ENCODE results near the gene CPXM1. TPM values are rescaled to one million over a fixed set of nuclear protein-coding genes. Genes with fewer than 3 reads are reported as not detected.

Gene CPXM1
- total RNA-seq, 4 donors from 2014 or later = 1.9 to 7.1 (median 2.3) TPM; not detected in 1

DNA sequence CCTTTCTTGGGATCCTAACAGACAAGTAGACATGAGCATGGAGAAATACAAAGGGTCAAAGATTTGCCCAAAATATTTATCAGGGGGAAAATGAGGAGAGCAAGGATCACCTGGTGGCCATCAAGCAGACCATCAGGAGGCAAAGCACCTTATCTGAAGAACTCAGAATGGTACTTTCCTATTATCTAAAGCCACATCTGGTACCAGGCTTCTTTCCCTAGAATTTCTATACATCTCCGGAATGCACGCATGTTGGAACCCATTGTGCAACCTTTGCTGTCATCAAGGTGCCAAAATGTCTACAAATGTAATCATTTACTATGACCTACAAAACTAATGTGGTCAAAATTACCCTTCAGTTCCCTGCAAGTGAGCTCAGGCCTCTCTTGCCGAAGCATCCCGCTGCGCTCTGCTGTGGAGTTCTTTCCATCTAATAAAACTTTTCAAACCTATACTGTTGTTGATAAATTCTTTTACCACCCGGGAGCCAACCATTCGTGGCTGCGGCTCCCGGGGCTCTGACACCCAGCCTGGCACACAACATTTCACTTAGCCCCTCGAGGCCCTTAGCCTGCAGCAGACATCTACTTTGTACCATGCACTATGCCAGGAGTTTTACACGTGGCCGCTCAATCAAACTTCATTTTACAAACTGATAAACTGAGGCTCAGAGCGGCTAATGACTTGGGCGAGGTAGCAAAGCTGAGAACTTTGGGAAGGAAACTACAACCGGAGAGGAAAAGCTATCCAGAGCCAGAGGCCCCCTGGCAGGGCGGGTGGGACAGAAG, 3.8 kb upstream of the CPXM1 start:
- Histone ChIP-seq H3K9me3 (no peaks in the 10 kb centered on the region), H3K27me3 (peaks cover 100% of the 10 kb centered on the region), H3K36me3 (no peaks in the 10 kb centered on the region), H3K4me1 (peaks cover 0 to 36% (median 7%) of the 10 kb centered on the region in 3 donors), H3K4me3 (no peak overlapping the region), H3K27ac (no peak overlapping the region)
- no peak for TF ChIP-seq POLR2AphosphoS5 (IDR thresholded peaks at IDR 0.05)
- TF ChIP-seq, protein P1, sequence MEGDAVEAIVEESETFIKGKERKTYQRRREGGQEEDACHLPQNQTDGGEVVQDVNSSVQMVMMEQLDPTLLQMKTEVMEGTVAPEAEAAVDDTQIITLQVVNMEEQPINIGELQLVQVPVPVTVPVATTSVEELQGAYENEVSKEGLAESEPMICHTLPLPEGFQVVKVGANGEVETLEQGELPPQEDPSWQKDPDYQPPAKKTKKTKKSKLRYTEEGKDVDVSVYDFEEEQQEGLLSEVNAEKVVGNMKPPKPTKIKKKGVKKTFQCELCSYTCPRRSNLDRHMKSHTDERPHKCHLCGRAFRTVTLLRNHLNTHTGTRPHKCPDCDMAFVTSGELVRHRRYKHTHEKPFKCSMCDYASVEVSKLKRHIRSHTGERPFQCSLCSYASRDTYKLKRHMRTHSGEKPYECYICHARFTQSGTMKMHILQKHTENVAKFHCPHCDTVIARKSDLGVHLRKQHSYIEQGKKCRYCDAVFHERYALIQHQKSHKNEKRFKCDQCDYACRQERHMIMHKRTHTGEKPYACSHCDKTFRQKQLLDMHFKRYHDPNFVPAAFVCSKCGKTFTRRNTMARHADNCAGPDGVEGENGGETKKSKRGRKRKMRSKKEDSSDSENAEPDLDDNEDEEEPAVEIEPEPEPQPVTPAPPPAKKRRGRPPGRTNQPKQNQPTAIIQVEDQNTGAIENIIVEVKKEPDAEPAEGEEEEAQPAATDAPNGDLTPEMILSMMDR (IDR thresholded peaks at IDR 0.05) = no peak
- TF ChIP-seq POLR2A (IDR thresholded peaks at IDR 0.05) = no peak
- TF ChIP-seq EP300 (IDR thresholded peaks at IDR 0.05) = no peak
- ATAC-seq = no peak
- 34 to 36% methylated on average over 12 to 13 of the region's 16 CpGs for WGBS, 2 donors (ENCODE audit: low coverage in 1 of 2)

DNA sequence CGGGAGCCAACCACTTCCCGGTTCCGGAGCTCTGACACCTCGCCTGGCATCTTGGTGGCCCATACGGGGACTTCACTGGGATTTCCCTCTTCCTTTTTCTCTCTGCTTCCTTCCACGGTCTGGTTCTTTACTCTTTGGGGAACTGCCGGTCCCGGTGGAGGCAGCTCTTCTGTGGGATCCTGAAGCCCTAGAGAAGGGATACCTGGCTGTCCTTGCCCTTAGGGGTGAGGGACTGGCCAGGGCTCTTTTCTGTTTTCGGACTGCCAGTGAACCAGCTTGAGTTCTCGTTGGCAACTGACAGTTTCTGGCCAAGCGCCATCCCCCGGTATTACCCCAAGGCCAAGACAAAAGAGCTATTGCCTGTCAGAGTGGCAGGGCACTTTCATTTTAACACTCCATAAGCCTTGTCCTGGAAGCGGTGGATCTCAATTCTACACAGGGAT, 880 bp upstream of the CPXM1 start:
- no peak for TF ChIP-seq EP300 (IDR thresholded peaks at IDR 0.05)
- no peak for TF ChIP-seq POLR2A (IDR thresholded peaks at IDR 0.05)
- TF ChIP-seq, protein P1 (IDR thresholded peaks at IDR 0.05) = no peak
- TF ChIP-seq POLR2AphosphoS5 (IDR thresholded peaks at IDR 0.05) = no peak
- no peak for ATAC-seq
- Histone ChIP-seq H3K4me3 (no peak overlapping the region), H3K9me3 (no peaks in the 10 kb centered on the region), H3K36me3 (no peaks in the 10 kb centered on the region), H3K27ac (no peak overlapping the region), H3K27me3 (peaks cover 100% of the 10 kb centered on the region), H3K4me1 (peaks cover 0 to 40% (median 7%) of the 10 kb centered on the region in 3 donors)
- WGBS, 2 donors (ENCODE audit: low coverage in 1 of 2) = 7 to 23% methylated on average over 5 of the region's 13 CpGs

DNA sequence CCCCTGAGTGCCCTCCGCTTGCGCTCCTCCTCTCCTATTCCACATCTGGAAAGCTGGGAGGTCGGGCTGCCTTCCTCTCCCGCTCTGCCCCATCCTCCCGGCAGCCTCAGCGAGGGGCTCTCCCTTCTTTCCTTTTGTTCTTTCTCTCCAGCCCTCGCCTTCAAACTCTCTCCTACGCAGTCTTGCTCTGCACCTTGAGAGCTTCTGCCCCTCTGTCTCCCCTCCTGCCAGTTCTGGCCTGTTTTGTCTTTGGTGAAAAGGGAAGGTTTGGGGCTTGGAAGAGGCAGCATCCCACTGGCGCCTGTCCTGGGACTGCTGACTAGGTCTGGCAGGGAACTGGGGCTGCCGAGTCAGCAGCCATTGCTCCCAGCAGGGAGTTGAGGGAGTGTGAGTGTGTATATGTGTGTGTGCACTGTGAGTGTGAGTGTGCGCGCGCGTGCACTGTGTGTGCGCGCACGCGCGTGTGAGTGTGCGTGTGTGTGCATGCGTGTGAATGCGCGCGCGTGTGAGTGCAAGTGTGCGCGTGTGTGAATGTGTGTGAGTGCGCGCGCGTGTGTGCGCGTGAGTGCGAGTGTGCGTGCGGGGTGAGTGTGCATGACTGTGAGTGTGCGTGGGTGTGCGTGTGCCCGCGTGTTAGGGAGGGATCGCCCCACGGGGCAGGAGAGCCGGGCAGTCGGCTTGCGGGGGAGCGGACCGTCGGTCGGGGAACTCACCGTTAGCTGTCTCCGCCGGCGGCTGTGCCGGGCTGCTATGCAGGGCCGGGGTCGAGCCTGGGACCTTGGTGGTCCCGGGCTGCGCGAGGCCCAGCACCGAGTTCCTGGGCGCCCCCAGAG, 523 bp downstream of the CPXM1 start:
- 0 to 7% methylated on average over 8 to 10 of the region's 61 CpGs for WGBS, 2 donors (ENCODE audit: low coverage in 1 of 2)
- Histone ChIP-seq H3K36me3 (no peaks in the 10 kb centered on the region), H3K9me3 (no peaks in the 10 kb centered on the region), H3K27ac (no peak overlapping the region), H3K27me3 (peaks cover 98% of the 10 kb centered on the region), H3K4me1 (peaks cover 0 to 29% (median 7%) of the 10 kb centered on the region in 3 donors), H3K4me3 (peak overlapping the region in 1 of 2 donors; percentile 35)
- ATAC-seq = no peak
- TF ChIP-seq, protein P1 (IDR thresholded peaks at IDR 0.05) = no peak
- TF ChIP-seq POLR2AphosphoS5 (IDR thresholded peaks at IDR 0.05) (no peak), POLR2A (IDR thresholded peaks at IDR 0.05) (no peak), EP300 (IDR thresholded peaks at IDR 0.05) (no peak)

DNA sequence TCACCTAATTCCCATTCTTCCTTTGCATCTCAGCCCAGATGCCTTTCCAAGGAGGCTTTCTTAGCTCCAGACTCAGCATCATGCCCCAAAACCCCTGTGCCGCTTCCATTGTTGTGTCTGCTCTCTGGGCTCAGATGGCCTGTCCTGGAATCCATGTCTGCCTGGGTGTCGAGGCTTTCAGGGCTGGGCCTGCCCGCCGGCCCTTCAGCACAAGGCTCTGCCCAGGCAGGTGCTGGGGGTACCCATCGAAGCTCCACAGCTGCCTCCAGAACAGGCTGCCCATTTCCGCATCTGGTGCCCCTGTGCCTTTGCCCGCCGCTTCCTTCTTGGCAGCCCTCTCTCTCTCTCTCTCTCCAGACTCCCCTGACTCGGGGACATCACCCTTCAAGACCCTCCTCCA, 1.2 kb downstream of the CPXM1 start:
- no peak for ATAC-seq
- H3K36me3 ChIP-seq = no peaks in the 10 kb centered on the region
- no peak overlapping the region for H3K27ac ChIP-seq
- peaks cover 94% of the 10 kb centered on the region for H3K27me3 ChIP-seq
- H3K4me3 ChIP-seq = peak overlapping the region in 1 of 2 donors; percentile 35
- H3K9me3 ChIP-seq = no peaks in the 10 kb centered on the region
- H3K4me1 ChIP-seq = peaks cover 0 to 26% (median 7%) of the 10 kb centered on the region in 3 donors
- 32 to 66% methylated on average over 4 to 8 of the region's 9 CpGs for WGBS, 2 donors (ENCODE audit: low coverage in 1 of 2)
- TF ChIP-seq, protein P1 (IDR thresholded peaks at IDR 0.05) = no peak
- no peak for TF ChIP-seq EP300 (IDR thresholded peaks at IDR 0.05)
- TF ChIP-seq POLR2A (IDR thresholded peaks at IDR 0.05) = no peak
- TF ChIP-seq POLR2AphosphoS5 (IDR thresholded peaks at IDR 0.05) = no peak
